HG03039 (cell line): Measurements from ENCODE around the gene LAPTM5.
"Not testable (repeated sequence)": the region's sequence is repeated elsewhere in the genome, so short reads cannot be mapped to it uniquely, and the experiment has no call there.

Experiments
- ATAC-seq: cut with Tn5 transposase; IDR thresholded peaks from one replicate; pipeline ENCODE4 v1.9.1; 2021; ENCODE audit warnings: mild to moderate bottlenecking, moderate library complexity; ENCODE audit not compliant: unreplicated experiment

LAPTM5 gene

DNA sequence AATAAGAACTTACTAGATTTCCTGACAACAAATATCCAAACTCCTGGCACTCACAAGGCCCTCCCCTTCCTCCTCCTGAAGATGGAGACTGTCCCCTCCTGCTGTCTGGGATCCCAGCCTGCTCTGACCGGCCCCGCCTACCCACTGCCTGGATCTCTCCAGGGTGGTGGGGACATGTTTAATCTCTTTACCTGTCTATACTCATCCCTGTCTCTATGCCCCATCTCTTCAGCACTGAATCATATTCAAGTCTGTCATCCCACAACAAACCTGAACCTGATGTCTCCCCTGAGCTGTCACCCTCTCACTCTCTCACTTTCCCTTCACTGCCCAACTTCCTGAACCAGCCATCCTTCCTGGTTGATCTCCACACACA, 56.3 kb downstream of the LAPTM5 start:
- no peak for ATAC-seq

DNA sequence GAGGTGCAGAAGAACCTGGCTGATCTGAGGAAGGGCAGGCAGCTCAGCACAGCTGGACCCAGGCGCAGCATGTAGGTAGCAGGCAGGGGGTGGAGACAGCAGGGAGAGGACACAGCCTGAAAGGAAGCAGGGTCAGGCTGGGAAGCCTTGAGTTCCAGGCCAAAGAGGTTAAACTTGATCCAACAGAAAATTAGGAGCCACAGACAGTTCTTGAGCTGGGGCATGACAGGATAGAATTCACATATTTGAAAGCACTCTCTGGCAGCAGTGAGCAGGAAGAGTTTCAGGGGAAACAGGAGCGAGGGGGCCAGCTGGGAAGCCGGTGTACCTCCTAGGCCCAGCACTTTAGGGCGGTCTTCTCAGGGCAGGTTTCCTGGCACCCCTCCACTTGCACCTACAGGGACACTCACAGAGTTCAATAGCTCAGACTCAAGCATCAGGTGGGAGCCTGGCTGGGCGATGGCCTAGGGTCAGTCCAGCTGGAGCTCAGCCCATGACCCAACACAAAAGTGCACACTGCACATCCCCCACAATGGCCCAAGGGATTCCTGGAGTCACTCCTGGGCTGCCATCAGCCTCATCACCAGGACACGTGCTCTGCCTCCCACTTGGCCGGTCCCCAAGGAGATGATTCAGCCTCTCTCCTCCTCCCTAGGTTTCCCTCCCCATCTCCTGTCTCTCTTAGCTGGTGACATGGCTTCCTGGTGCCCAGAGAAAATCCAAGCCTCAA, 56.9 kb downstream of the LAPTM5 start:
- ATAC-seq, result no peak

DNA sequence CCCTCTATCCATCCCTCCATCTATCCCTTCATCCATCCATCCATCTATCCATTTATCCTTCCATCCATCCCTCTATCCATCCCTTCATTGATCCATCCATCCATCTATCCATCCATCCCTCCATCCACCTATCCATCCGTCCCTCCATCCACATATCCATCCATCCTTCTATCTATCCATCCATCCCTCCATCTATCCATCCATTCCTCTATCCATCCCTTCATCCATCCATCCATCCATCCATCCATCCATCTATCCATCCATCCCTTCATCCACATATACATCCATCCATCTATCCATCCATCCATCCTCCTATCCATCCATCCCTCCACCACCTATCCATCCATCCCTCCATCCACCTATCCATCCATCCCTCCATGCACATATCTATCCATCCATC, 57.8 kb downstream of the LAPTM5 start:
- ATAC-seq, result no peak

DNA sequence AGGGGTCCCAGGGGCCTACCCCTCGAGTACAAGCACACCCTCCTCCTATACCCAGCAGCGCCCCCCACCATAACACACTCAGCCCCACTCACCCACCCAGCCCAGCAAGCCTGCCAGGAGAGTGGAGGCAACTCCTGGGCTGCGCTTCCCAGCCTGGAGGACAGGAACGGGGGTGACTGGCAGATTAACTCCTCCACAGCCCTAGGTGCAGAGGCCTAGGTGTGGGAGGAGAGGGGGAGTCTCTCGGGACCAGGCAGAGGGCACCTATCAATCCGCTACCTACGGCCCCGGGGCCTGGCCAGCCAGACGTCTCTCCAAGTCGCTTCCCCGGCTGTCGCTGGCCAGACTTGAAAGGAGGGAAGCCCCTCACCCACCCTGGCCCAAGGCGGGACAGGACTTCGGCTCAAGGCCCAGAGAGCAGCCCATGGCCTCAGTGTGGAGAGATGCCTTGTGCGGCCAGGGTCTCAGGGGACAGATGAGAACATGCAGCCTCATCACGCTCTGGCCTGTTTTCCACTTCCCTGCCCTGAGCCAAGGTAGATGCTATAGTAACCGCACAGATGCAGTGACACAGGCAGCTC, 59.1 kb downstream of the LAPTM5 start:
- ATAC-seq, result no peak

DNA sequence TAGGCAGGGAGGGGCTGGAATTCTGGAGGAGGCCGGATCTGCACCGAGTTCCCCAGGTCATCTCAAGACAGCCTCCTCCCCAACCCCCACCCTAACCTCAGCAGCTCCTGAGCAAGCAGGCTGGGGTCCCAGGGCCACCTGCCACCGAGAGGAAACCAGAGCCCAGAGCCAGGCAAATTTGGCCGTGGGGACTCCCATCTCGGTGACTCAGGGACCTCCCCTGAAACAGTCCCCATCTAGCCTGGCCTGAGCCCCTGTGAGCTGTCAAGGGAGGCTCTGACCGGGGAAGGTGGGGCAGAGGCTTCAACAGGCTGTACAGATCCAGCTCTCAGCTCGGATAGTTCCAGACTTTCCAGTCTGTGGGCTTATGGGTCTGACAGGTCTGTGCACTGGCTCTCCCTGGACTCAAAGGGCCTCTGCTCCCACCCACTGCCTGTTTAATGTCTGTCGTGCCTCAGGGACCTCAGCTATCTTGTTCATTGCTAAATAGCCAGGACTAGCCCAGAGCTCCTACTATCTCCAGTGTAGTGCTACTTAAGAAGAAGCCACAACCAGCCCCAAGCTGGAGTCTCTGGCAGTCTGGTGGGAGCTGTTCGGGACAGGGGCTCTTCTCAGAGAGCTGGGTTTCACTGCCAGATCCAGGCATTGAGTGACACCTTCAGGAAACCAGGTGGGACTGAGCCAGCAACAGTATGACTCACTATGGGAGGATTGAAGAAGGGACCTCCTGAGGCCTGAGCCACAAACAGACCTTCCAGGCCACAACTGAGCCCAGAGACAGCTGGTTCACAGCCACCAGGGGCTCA, 59.8 kb downstream of the LAPTM5 start:
- no peak for ATAC-seq

DNA sequence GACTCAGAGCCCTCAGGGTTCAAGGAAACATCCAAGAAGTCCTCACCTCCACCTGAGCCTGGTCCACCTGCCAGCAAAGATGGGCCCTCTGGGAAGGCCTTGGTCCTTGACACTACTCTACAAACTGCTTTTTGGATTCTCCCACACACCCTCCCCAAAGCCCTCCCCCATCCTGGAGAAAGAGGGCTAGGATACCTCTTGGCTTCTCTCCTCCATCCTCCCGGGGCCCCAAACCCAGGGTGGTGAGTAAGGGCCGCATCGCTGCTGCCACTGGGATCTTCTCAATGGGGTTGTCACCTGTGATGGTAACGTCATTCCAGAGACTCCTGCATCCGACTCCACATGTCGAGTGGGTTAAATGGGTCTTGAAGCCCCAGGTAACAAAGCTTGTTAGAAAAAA, 60.7 kb downstream of the LAPTM5 start:
- ATAC-seq, result no peak

DNA sequence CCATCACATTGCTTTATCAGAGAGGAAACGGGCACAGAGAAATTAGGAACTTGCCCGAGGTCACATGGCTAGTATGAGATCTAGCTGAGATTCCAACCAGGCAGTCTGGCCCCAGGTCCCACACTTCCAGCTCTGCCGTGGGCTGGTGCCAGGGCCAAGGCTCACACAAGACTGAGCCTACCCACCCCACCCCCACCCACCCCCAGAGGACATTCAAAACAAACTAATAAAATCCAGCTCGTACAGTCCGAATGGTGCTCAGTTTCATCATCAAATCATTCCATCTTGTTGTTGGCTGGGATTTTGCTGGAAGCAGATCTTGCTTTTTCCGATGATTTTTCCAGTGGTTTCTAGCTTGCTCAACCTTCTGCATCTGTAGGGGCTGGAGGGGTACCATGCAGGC, 62.1 kb downstream of the LAPTM5 start:
- no peak for ATAC-seq

DNA sequence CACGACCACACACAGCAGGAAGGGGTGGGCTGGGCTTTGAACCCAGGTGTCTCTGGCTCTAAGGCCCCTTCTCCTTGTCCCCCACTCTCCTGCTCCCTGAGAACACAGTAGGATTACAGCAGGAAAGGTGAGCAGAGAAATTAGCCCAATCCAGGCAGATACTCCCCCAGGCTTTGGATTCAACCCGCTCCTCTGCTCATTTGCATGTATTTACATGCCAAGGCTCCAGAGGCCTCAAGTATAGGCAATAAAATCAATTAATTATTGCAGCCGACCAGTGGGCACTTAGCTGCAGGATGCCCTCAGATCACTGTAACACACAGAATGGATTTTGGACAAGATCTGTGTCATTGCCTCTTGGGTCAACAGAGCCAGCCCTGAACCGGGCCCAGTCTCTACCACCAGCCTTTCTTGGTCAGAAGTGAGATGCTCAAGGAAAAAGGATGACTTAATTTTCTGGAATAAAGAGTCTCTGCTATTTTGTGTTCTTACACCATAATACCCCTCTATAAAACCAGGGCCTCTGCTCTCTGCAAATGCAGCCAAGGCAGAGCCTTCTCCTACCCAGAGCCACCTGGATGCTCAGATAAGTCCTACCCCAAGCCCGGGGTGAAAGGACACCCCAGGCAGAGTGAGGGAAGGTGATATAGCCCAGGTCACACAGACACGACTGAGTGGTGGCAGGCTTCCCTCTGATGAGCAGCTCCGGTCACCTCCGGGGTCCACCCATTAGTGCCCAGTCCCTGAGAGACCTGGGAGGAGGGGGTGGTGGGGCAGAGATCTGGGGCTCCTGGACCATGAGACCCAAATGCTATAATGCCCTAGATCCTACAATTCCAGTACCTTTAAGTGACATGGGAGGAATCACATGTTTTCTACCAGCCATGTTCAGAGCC, 63.0 kb downstream of the LAPTM5 start:
- ATAC-seq, result no peak

DNA sequence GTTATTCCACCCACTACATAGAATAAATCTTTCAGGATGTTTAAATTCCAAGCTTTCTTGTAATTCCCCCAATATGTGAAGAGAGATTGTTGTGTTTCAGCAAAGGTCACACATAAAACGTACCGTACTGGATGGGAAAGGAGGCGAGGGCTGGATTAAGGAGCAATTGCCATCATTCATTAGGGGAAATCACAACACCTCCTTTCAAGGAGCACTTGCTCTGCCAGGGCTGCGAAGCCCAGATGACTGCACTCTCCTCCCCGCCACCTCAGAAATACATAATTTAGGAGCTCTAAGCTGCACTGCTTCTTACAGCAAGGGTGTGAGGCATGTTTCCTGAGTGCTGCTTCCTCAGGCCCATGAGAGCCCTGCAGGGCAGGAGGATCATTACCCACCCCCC, 63.8 kb downstream of the LAPTM5 start:
- ATAC-seq, result no peak

DNA sequence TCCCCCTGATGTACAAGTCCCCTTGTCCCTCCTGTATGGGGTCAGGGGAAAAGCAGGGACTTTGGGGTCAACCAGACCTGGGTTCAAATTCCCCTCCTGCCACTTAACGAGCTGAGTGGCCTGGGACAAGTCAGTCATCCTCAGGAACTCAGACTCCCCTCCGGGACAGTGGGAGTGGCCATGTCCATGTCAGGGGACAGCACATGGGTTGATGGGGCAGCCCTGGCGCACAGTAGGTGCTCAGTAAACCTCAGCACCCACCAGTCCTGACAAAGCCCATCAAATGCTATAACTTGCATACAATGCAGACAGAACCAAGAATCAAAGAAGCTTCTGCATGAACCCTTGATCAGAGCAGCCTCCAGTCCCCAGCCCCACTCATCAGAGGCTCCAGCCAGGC, 64.2 kb downstream of the LAPTM5 start:
- no peak for ATAC-seq

DNA sequence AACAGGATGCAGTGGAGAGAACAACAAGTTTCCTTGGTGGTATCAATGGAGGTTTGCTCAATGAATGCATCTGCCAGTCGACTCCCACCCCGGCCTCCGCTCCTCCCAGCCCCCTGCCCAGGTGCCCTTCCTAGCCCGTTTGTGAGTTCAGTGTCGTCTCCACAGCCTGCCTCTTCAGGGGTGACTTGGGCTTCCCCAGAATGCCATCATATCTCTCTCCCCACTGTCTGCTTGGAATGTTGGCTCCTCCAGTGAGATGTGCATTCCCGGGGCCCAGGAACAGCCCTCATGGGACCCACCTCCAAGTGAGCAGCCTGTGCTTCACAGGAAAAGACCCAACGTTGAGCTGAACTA, 64.6 kb downstream of the LAPTM5 start:
- ATAC-seq, result no peak

DNA sequence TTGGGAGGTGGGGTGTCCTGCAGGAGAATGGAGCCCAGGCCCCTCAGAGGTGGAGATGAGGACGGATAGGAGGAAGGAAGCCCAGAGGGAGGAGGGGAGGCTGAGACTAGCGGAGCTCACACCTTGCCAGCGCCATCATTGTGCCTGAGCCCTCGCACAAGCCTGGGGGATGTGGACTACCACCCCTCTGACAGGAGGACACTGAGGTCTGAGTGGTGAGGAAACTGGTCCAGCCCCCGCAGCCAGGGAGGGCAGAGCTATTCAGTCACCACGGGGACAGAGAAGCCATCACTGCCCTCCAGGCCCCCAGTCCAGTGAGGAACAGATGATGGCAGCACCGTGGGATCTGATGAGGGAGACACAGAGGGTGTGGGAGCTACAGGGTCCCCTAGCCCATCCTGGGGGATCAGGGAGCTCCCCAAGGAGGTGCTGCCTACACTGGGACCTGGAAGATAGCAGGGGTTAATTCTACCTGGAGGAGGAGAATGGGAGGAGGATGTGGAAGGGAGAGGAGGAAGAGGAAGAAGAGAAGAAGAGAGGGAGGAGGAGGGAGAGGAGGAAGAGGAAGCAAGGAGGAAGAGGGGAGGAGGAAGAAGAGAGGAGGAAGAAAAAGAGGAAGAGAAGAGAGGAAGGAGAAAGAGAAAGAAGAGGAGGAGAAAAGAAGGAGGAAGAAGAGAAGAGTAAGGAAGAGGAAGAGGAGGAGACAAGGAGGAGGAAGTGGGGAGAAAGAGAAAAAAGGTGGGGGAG, 65.2 kb downstream of the LAPTM5 start:
- ATAC-seq, result no peak

DNA sequence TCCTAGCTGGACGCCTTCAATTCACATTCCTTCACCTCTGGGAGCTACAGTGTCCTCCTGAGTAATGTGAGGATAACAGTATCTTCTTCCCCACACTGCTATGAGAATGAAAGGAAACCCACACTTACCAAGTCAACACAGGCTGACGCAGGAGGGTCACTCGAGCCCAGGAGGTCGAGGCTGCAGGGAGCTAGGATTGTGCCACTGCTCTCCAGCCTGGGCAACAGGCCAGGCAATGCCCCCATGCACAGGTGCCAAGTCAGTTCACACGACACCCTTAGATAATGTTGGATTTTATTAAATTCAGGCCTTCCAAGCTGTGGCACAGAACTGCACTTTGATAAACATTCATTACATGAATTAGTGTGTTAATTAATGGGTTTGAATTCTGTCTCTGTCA, 66.1 kb downstream of the LAPTM5 start:
- ATAC-seq, result no peak

DNA sequence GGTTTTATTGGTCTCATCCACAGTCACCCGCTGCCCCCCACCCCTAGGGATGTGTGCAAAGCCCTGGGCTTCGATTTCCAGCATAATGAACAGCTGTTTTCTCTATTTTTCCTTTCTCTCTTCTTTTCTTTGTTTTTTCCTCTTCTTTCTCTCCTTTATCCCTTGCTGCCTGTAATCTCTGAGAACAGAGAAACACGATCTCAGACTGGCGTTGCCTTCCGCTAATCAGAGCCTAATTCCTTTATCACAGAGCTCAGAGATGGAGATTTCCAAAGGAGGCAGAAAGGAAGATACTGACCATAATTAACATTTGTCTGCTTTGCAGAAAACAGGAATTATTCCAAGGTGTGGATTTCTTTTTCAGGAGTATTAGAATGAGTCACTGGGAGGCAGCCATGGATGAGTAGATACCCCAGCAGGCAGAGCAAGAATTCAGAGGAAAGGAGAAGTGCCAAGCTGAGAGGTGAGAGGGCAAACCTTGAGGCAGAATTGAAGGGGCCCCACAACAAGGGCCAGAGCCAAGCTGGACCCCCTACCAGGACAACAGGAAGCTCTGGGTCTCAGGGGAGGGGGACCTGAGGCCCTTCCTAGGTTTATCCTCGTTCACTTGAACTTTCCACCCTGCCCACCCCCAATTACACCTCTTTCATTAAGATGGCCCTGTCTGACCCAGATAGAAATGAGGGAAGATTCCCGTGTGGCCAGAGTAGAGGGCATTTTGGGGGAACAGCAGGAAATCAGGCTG, 67.5 kb downstream of the LAPTM5 start:
- ATAC-seq, result no peak

DNA sequence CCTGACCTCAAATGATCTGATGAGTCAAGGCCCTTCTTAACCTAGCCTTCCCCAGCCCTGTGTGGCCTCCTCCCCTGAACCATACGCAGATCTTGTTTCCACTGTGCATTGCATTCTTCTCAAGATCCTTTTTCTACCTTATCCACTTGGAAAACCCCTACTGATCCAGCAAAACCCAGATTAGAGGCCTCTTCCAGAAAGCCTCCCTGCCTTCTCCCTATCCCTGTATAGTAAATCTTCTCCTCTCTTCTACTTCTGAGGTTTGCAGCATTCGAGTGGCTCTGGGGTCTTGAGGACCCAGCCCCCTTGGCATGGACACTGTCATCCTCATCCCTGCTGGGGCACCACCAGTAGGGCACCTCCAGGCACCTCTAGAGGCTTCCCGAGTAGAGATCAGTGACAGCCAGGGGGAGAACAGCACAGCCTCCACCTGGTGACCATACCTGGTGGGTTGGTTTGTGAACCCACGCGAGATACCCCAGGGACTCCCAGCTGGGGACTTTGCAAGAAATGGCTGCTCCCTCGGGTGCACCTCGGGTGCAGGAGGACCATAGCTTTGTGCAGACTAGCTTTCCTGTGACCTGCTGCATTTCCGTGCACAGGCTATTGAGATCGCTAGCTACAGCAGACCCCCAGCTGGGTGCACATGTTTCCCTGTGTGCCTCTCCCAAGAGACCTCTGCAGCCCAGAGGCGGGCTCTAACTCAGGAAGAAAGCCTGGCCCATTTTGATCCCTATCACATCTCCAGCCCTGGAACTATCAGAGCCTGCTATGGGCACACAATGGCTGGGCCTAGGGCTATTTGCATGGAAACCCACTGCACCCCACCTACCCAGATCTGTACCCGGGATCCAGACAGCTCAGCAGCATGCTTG, 68.4 kb downstream of the LAPTM5 start:
- no peak for ATAC-seq

DNA sequence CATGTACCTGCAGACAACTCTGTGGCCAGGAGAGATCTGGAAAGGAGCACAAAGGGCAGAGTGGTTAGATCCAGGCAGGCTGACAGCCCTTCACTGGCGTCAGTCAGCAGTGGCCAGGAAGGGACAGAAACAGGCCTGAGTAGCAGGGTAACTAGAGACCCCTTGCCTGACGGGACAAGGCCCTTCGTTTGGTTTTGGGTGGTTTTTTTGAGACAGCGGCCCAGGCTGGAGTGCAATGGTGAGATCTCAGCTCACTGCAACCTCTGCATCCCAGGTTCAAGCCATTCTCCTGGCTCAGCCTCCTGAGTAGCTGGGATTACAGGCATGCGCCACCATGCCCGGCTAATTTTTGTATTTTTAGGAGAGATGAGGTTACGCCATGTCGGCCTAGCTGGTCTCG, 69.1 kb downstream of the LAPTM5 start:
- not testable (repeated sequence) for ATAC-seq

DNA sequence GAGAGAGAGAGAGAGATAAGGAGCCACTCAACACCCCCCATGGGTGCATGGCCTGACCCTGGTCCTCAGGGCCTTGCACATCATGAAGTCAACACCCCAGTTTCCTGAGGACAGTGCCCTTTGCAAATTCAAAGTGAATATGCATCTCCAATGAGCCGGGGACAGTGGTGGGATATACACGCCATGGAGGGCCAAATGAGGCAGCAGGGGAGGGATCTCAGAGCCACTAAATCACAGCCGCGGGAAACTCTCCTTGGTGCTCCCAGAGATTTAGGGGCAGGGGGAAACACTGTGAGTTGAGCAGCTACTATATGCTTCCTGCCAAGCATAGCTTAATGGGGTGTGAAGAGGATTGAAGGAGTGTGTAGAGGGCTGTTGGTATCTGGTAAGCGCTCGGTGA, 69.7 kb downstream of the LAPTM5 start:
- no peak for ATAC-seq

DNA sequence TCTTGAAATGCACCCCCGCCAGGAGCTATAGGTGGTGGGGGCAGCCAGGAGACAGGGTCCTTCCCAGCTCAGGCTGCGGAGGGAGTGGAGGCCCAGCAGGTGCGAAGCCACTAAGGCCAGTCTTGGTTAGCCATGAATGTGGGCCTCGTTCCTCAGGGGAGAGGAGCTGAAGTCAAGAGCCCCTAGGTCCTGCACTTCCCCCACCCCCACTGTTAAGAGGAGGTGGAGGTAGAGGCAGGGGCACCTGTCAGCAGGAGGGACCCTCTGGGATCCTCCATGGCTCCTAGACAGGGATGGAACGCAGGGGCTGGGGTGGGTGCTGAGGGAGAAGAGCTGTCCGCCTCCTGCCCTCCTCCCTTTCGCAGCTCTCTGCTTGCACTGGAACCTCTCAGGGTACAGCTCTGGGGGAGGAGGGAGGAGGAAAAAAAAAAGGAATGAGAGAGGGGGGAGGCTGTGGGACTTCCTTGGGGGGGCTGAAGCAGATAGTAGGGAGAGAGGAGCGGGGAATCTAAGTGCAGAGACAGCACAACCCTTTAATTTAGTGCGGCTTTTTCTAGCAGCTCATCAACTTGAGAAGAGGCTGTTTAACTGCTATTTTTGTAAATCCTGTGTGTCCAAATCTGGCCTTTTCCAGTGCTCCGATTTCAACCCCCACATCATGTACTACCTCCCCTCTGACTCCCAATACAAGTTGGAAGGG, 71.2 kb downstream of the LAPTM5 start:
- ATAC-seq, result no peak
